Ovary (tissue), 9 donors: ENCODE data around the gene FXR1. TPM values are rescaled to one million over a fixed set of nuclear protein-coding genes. Genes with fewer than 3 reads are reported as not detected.

ENCODE experiments used
- DNase-seq, 5 donors: peaks; one replicate each; pipeline ENCODE4 v3.0.0-alpha.2; 2019 to 2020
- H3K27ac ChIP-seq, 2 donors: fragments of 200-600 bp; one replicate each; pipeline versions ENCODE4 v1.5.1 to v1.8.0; 2019 to 2022
- H3K27me3 ChIP-seq: fragments of 200-600 bp; one replicate; pipeline ENCODE4 v1.8.0; 2022
- H3K36me3 ChIP-seq: fragments of 200-600 bp; sonication (generic); one replicate; pipeline ENCODE4 v1.5.1; 2019
- H3K4me1 ChIP-seq: one replicate; pipeline ENCODE4 v1.8.1; 2013; ENCODE audit warnings: mild to moderate bottlenecking, moderate library complexity; ENCODE audit not compliant: insufficient read depth
- H3K4me3 ChIP-seq: fragments of 200-600 bp; sonication (generic); one replicate; pipeline ENCODE4 v1.5.1; 2017
- H3K9me3 ChIP-seq, 2 donors: fragments of 200-600 bp in 1 of 2; sonication (generic) in 1 of 2; one replicate each; pipeline versions ENCODE4 v1.5.1 to v1.8.1; 2013 to 2019; ENCODE audit warnings: mild to moderate bottlenecking in 1 of 2, moderate library complexity in 1 of 2
- CTCF ChIP-seq, 3 donors: fragments of 450-650 bp in 2 of 3; fragments of 200-600 bp in 1 of 3; IDR thresholded peaks; one replicate each; pipeline versions ENCODE4 v1.5.1 to v1.8.0; 2016 to 2022; ENCODE audit warnings: antibody characterized with exemption in 3 of 3, mild to moderate bottlenecking in 1 of 3
- EP300 ChIP-seq: sonication (generic); formaldehyde crosslinking; IDR thresholded peaks from one replicate; pipeline ENCODE4 v1.6.1; 2017; ENCODE audit warnings: antibody characterized with exemption
- POLR2A ChIP-seq: fragments of 450-650 bp; IDR thresholded peaks from one replicate; pipeline ENCODE4 v1.6.1; 2017; ENCODE audit warnings: antibody characterized with exemption, mild to moderate bottlenecking, moderate library complexity
- WGBS, 3 donors: extraction: QIAGEN DNeasy Blood & Tissue Kit in 1 of 3; methylation state at CpG; one replicate each; pipeline versions ENCODE4 v1.1.5 to v1.1.7; 2013 to 2017; 5-methylcytosine and 5-hydroxymethylcytosine counted together
- intact Hi-C, 4 donors: fragments of 100-400 bp; cut with DNase I; formaldehyde crosslinking; loops; one replicate each; pipeline versions ENCODE4 v1.11.0 to v1.15.1; 2022 to 2023
- polyA plus RNA-seq, 2 donors: library from polyadenylated mRNA; stranded (reverse); fragments of 200-250 nt in 1 of 2; fragments of 350-450 nt in 1 of 2; fragmentation: Illumina TruSeq in 1 of 2; extraction: RNeasy Lipid Tissue Mini Kit (QIAGEN cat#74804) in 1 of 2; gene quantifications; one replicate each; pipeline ENCODE4 v1.2.3, GENCODE V29; 2013 to 2014
- total RNA-seq, 7 donors: library from RNA; depleted of rRNA in 2 of 7; stranded (reverse); fragments of >200 nt in 2 of 7; fragmentation: NEBNext Ultra II Directional in 3 of 7; extraction: Animal tissue kit (Norgen Biotek cat#: 25700) in 3 of 7; gene quantifications; one replicate each; pipeline versions ENCODE4 v1.1.0 to v1.2.4, GENCODE V29; 2016 to 2023
- donor health status: DM: no; HTN: no; CAD: no; lungs with moderate emphysema.
- donor health status: DM: no; HTN: no; CAD: no.
- donor health status: Bipolar disorder and iron deficiency.
- donor health status: DM: yes; HTN: yes; CAD: no.
- donor health status: DM: no; HTN: no; CAD: no.
- donor health status: DM: yes; HTN: yes; CAD: no.

FXR1 gene
- total and polyA plus RNA-seq, 9 donors, result 102 to 176 (median 117) TPM

DNA sequence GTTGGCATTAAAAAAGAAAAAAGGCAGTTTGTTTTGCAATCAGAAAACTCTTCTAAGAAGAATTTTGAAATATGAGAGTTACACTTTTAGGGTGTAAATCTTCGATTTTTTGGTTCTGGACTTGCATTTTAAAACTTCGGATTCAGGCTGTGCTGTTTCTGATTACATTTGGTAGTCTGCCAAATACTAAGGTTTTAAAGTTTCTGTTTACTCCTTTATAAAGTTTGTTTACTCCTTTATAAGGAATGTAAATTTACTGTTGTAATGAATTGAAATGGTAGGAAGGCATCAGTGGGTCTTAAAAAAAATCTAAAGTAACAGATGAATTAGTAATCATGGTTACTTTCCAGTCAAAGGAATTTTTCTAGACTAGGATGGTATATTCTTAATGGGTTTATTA, 14.1 kb downstream of the FXR1 start:
- Histone ChIP-seq H3K36me3 (no peaks in the 10 kb centered on the region), H3K4me1 (peaks cover 2% of the 10 kb centered on the region), H3K4me3 (no peak overlapping the region), H3K9me3 (no peaks in the 10 kb centered on the region), H3K27me3 (no peaks in the 10 kb centered on the region), H3K27ac (no peak overlapping the region)
- no peak for DNase-seq
- intact Hi-C loops, result no loop called here
- TF ChIP-seq EP300 (no peak), POLR2A (no peak), CTCF (IDR thresholded peaks at IDR 0.05) (no peak)
- 32 to 53% (median 40%) methylated on average over 2 of the region's 2 CpGs for WGBS, 3 donors

DNA sequence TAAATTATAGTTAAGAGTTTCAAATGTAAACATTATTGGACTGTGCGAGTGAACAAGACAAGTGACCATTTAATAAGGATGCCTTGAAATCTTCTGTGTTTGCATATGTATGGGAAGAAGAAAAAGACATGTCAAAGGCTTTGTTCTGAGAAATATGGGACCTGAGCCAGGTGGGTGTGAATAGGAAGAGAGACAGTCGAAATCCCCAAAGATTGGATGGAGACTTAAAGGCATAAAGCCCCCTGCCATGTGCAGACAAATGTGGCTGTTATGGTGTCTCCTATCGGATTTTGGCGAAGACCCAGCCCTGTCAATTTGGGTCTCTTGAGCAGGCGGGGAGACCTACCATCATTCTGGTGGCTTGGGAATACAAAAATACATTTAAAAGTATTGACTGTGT, 16.9 kb downstream of the FXR1 start:
- intact Hi-C loops, result no loop called here
- H3K27ac ChIP-seq, result no peak overlapping the region
- peaks cover 5% of the 10 kb centered on the region for H3K4me1 ChIP-seq
- DNase-seq, result no peak
- TF ChIP-seq POLR2A, result no peak
- no peak for TF ChIP-seq EP300
- TF ChIP-seq CTCF (IDR thresholded peaks at IDR 0.05), result no peak
- 91 to 96% (median 94%) methylated on average over 5 of the region's 5 CpGs for WGBS, 3 donors
- no peaks in the 10 kb centered on the region for H3K36me3 ChIP-seq
- H3K27me3 ChIP-seq, result no peaks in the 10 kb centered on the region
- no peak overlapping the region for H3K4me3 ChIP-seq
- H3K9me3 ChIP-seq, result no peaks in the 10 kb centered on the region

- no peak overlapping the region for H3K27ac ChIP-seq
- DNase-seq, result no peak
- no peak overlapping the region for H3K4me3 ChIP-seq
- WGBS, 3 donors, result 84 to 91% (median 89%) methylated on average over 4 of the region's 4 CpGs
- no peaks in the 10 kb centered on the region for H3K27me3 ChIP-seq
- intact Hi-C loops, result no loop called here
- no peaks in the 10 kb centered on the region for H3K36me3 ChIP-seq
- no peaks in the 10 kb centered on the region for H3K9me3 ChIP-seq
- peaks cover 2% of the 10 kb centered on the region for H3K4me1 ChIP-seq
- TF ChIP-seq CTCF (IDR thresholded peaks at IDR 0.05) (no peak), EP300 (no peak), POLR2A (no peak)
Observed at GRCh38 chr3:180930526-180930925, 18.1 kb downstream of the FXR1 start.

DNA sequence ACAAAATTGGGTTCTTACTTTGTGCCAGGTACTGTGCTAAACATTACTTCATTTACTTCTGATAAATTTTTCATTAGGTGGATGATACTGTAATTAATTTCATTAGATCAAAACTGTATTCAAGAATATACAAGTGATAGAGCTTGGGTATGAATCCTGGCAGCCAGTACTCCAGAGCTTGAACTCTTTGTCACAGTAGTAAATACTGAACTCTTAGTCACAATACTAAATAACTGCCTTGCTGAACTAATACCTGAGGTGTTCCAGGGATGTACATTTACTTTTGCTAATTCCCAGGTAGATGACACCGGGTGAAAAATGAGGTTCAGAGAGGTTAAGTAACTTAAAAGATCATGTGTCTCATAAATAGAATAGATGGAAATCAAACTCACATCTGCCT, 20.3 kb downstream of the FXR1 start:
- Histone ChIP-seq H3K9me3 (no peaks in the 10 kb centered on the region), H3K36me3 (no peaks in the 10 kb centered on the region), H3K4me1 (peaks cover 2% of the 10 kb centered on the region), H3K27ac (no peak overlapping the region), H3K27me3 (no peaks in the 10 kb centered on the region), H3K4me3 (no peak overlapping the region)
- no peak for DNase-seq
- TF ChIP-seq POLR2A, result no peak
- TF ChIP-seq EP300, result no peak
- TF ChIP-seq CTCF (IDR thresholded peaks at IDR 0.05), result no peak
- intact Hi-C loops, result no loop called here
- 84 to 95% (median 90%) methylated on average over 1 of the region's 1 CpG for WGBS, 3 donors

DNA sequence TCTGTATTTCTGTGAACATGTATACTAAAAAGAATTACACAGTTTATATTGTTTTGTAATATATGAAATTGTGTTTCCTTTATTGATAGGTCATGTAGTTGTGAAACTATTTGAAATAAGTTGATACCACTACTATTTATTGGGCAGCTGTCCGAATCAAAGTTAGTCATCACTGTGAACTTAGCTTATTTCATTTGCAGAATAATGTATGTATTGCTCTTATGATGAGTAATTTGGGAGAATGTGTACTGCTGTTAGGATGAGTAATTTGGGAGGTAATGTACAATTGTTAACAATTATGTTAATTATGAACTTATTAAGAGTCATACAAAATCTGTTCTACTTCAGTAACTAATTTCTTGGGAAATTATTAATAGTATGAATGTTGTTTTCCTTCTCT, 22.2 kb downstream of the FXR1 start:
- intact Hi-C loops, result no loop called here
- H3K27ac ChIP-seq, result no peak overlapping the region
- H3K9me3 ChIP-seq, result no peaks in the 10 kb centered on the region
- H3K4me1 ChIP-seq, result peaks cover 2% of the 10 kb centered on the region
- TF ChIP-seq POLR2A (no peak), CTCF (IDR thresholded peaks at IDR 0.05) (no peak), EP300 (no peak)
- WGBS, 3 donors, result 76 to 88% (median 86%) methylated on average over 1 of the region's 1 CpG
- no peak overlapping the region for H3K4me3 ChIP-seq
- DNase-seq, result no peak
- no peaks in the 10 kb centered on the region for H3K27me3 ChIP-seq
- H3K36me3 ChIP-seq, result no peaks in the 10 kb centered on the region
